ENCODE results near the gene CELF1.

DNA sequence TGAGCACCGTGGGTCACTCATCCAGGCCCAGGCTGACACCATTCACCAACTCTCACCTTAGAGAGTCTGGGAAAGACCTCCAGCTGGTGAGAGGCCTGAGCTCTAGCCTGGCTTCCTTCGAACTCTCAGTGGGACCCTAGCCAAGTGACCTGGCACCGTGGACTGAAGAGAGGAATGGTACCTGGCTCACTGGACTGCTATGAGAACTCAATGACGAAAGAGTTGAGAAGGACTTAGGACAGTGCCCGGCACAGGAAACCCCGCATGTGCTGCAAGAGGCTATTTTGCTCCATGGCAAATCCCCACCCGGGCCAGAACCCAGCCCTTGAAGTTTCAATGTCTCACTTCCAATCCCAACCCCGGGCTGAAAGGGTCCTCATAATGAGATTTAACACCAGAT, 103.4 kb downstream of the CELF1 start:
- TF ChIP-seq, protein P1, sequence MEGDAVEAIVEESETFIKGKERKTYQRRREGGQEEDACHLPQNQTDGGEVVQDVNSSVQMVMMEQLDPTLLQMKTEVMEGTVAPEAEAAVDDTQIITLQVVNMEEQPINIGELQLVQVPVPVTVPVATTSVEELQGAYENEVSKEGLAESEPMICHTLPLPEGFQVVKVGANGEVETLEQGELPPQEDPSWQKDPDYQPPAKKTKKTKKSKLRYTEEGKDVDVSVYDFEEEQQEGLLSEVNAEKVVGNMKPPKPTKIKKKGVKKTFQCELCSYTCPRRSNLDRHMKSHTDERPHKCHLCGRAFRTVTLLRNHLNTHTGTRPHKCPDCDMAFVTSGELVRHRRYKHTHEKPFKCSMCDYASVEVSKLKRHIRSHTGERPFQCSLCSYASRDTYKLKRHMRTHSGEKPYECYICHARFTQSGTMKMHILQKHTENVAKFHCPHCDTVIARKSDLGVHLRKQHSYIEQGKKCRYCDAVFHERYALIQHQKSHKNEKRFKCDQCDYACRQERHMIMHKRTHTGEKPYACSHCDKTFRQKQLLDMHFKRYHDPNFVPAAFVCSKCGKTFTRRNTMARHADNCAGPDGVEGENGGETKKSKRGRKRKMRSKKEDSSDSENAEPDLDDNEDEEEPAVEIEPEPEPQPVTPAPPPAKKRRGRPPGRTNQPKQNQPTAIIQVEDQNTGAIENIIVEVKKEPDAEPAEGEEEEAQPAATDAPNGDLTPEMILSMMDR (IDR thresholded peaks at IDR 0.05; ENCODE audit: poor library complexity): no peak
- no peak for TF ChIP-seq EZH2 (IDR thresholded peaks at IDR 0.05; ENCODE audit: borderline replicate concordance)
- TF ChIP-seq EZH2phosphoT487 (IDR thresholded peaks at IDR 0.05; ENCODE audit: low read depth, severe bottlenecking, unreplicated experiment): no peak

Measured in hepatocyte (in vitro differentiated cells).